ENCODE measurements around the gene SELENOK.
A peak's percentile ranks its signal among the peaks of the same experiment; 100 is the strongest.
"Not testable (repeated sequence)": the region's sequence is repeated elsewhere in the genome, so short reads cannot be mapped to it uniquely, and the experiment has no call there.

SELENOK gene

GRCh38 chr3:53891497-53892285 lies at the start of gene SELENOK:
TSS of gene SELENOK (minus strand) at chr3:53891859.
- peak; percentile 100 for DNase-seq (ENCODE audit: low spot score)

GRCh38 chr3:53941184-53941583 lies 49.5 kb upstream of the SELENOK start:
- DNase-seq (ENCODE audit: low spot score): no peak

- DNase-seq (ENCODE audit: low spot score): no peak
These were observed 49.0 kb upstream of the SELENOK start for GRCh38 chr3:53940623-53941022.

GRCh38 chr3:53939813-53940212 lies 48.2 kb upstream of the SELENOK start:
- DNase-seq (ENCODE audit: low spot score): no peak

- DNase-seq (ENCODE audit: low spot score): no peak
These were observed 47.5 kb upstream of the SELENOK start for GRCh38 chr3:53939086-53939582.

- peak; percentile 67 for DNase-seq (ENCODE audit: low spot score)
These were observed 47.0 kb upstream of the SELENOK start for GRCh38 chr3:53938645-53939044.

- no peak for DNase-seq (ENCODE audit: low spot score)
These were observed 44.7 kb upstream of the SELENOK start for GRCh38 chr3:53936347-53936746.

- no peak for DNase-seq (ENCODE audit: low spot score)
These were observed 43.7 kb upstream of the SELENOK start for GRCh38 chr3:53935283-53935901.

GRCh38 chr3:53927208-53927872 lies 35.7 kb upstream of the SELENOK start:
- not testable (repeated sequence) for DNase-seq (ENCODE audit: low spot score)

GRCh38 chr3:53921296-53921695 lies 29.6 kb upstream of the SELENOK start:
- DNase-seq (ENCODE audit: low spot score): no peak

GRCh38 chr3:53919741-53920140 lies 28.1 kb upstream of the SELENOK start:
- DNase-seq (ENCODE audit: low spot score): no peak

- DNase-seq (ENCODE audit: low spot score): no peak
These were observed 21.7 kb upstream of the SELENOK start for GRCh38 chr3:53913401-53913800.

- DNase-seq (ENCODE audit: low spot score): no peak
These were observed 11.1 kb upstream of the SELENOK start for GRCh38 chr3:53902711-53903110.

GRCh38 chr3:53902067-53902466 lies 10.4 kb upstream of the SELENOK start:
- DNase-seq (ENCODE audit: low spot score): no peak

- DNase-seq (ENCODE audit: low spot score): no peak
These were observed 9.1 kb upstream of the SELENOK start for GRCh38 chr3:53900666-53901331.

GRCh38 chr3:53899750-53900149 lies 8.1 kb upstream of the SELENOK start:
- no peak for DNase-seq (ENCODE audit: low spot score)

GRCh38 chr3:53892286-53892637 lies 603 bp upstream of the SELENOK start:
- DNase-seq (ENCODE audit: low spot score): no peak

- peak; percentile 29 for DNase-seq (ENCODE audit: low spot score)
These were observed 758 bp downstream of the SELENOK start for GRCh38 chr3:53890726-53891475.

- DNase-seq (ENCODE audit: low spot score): no peak
These were observed 3.4 kb downstream of the SELENOK start for GRCh38 chr3:53888232-53888631.

GRCh38 chr3:53887446-53887845 lies 4.2 kb downstream of the SELENOK start:
- DNase-seq (ENCODE audit: low spot score): no peak

- DNase-seq (ENCODE audit: low spot score): peak; percentile 48
These were observed 6.4 kb downstream of the SELENOK start for GRCh38 chr3:53885239-53885638.

- no peak for DNase-seq (ENCODE audit: low spot score)
These were observed 7.0 kb downstream of the SELENOK start for GRCh38 chr3:53884623-53885022.
